ENCODE data around the gene KHDC1L.
"Not testable (repeated sequence)": the region's sequence is repeated elsewhere in the genome, so short reads cannot be mapped to it uniquely, and the experiment has no call there.

KHDC1L gene

DNA sequence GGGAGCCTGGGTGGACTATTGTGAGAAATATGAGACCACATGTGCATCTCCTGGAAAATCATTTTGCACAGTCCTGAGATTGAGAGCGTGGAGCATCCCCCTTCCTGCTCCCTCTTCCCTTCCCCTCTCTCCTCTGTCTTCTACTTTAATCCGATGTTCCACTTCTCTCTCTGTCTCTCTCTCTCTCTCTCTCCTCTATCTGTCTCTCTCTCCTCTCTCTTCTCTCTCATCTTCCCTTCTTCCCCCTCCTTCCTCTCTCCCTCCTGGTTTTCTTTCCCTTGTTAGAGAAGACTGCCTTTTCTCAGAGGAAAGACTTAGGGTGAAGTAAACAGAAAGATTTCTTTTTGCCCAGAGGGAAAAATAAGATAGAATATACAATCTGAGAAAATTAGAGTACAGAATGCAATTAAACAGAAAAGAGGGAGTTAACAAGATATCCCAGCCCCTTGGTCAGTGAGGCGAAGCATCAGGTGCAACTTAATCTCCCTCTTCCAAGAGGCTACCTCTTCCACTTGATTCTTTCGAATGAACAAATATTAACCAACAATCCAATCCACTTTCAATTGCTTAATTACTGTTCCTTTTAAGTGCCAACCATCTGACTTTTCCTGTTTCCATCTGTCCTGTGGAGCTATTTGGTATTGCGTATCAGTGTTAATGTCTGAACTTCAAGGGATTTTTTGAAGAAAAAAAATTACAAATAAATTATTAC is 23.1 kb upstream of the KHDC1L start:
- no peaks in the 10 kb centered on the region for H3K4me1 ChIP-seq (ENCODE audit: control insufficient read depth, insufficient read depth, low read length)
- no peaks in the 10 kb centered on the region for H3K9me3 ChIP-seq (ENCODE audit: control insufficient read depth, insufficient read depth, low read length)
- H3K36me3 ChIP-seq (ENCODE audit: control insufficient read depth, insufficient read depth, low read length), result no peaks in the 10 kb centered on the region
- no peak for DNase-seq (ENCODE audit: low read depth, low spot score)
- H3K4me3 ChIP-seq (ENCODE audit: low read length), result no peak overlapping the region
- no peaks in the 10 kb centered on the region for H3K27me3 ChIP-seq (ENCODE audit: control insufficient read depth, insufficient read depth, low read length)
- H3K27ac ChIP-seq (ENCODE audit: low read length), result no peak overlapping the region
- 100% methylated on average over 1 of the region's 5 CpGs for WGBS (ENCODE audit: insufficient coverage, insufficient read length)

DNA sequence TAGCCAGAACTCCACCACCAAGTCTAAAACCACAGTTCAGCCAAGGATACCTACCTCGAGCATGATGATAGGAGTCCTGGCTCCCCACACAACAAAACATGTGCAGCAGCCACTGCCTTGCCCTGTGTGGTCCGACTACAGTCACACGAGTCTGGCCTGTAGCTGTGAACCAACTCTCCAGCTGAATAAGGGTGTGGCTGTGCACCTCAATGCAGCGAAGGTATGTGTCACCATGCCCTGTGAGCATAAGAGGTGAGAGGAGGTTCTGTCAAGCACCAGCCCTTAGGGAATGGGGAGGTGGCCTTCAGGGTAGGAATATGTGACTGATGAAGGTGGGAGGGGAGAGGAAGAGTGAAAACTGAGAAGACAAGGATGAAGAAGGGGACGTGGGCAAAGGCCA is 16.7 kb upstream of the KHDC1L start:
- no peak overlapping the region for H3K4me3 ChIP-seq (ENCODE audit: low read length)
- H3K36me3 ChIP-seq (ENCODE audit: control insufficient read depth, insufficient read depth, low read length), result no peaks in the 10 kb centered on the region
- H3K27ac ChIP-seq (ENCODE audit: low read length), result no peak overlapping the region
- WGBS (ENCODE audit: insufficient coverage, insufficient read length), result no CpG with 5 or more reads among the region's 5 CpGs
- H3K9me3 ChIP-seq (ENCODE audit: control insufficient read depth, insufficient read depth, low read length), result no peaks in the 10 kb centered on the region
- no peak for DNase-seq (ENCODE audit: low read depth, low spot score)
- H3K27me3 ChIP-seq (ENCODE audit: control insufficient read depth, insufficient read depth, low read length), result no peaks in the 10 kb centered on the region
- H3K4me1 ChIP-seq (ENCODE audit: control insufficient read depth, insufficient read depth, low read length), result no peaks in the 10 kb centered on the region

DNA sequence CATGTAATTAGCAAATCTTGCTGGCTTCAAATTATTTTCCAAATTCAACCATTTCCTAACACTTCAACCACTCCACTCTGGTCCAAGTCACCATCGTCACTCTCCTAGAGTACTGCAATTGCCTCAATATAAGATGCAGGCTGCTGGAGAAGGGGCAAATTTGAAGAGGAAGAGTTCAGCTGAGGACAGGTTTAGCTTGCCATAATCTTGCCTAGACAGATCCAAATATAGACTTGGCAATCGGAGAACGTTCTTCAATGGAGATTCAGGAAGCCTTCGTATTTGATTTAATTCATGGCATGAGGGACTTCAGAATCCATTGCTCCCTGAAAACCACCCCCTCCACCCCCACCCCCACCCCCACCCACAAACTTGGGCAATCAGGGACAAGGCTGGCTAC is 15.4 kb upstream of the KHDC1L start:
- H3K27me3 ChIP-seq (ENCODE audit: control insufficient read depth, insufficient read depth, low read length), result no peaks in the 10 kb centered on the region
- H3K9me3 ChIP-seq (ENCODE audit: control insufficient read depth, insufficient read depth, low read length), result no peaks in the 10 kb centered on the region
- no peak for DNase-seq (ENCODE audit: low read depth, low spot score)
- H3K4me3 ChIP-seq (ENCODE audit: low read length), result no peak overlapping the region
- WGBS (ENCODE audit: insufficient coverage, insufficient read length), result 100% methylated on average over 1 of the region's 4 CpGs
- no peaks in the 10 kb centered on the region for H3K4me1 ChIP-seq (ENCODE audit: control insufficient read depth, insufficient read depth, low read length)
- no peak overlapping the region for H3K27ac ChIP-seq (ENCODE audit: low read length)
- no peaks in the 10 kb centered on the region for H3K36me3 ChIP-seq (ENCODE audit: control insufficient read depth, insufficient read depth, low read length)

DNA sequence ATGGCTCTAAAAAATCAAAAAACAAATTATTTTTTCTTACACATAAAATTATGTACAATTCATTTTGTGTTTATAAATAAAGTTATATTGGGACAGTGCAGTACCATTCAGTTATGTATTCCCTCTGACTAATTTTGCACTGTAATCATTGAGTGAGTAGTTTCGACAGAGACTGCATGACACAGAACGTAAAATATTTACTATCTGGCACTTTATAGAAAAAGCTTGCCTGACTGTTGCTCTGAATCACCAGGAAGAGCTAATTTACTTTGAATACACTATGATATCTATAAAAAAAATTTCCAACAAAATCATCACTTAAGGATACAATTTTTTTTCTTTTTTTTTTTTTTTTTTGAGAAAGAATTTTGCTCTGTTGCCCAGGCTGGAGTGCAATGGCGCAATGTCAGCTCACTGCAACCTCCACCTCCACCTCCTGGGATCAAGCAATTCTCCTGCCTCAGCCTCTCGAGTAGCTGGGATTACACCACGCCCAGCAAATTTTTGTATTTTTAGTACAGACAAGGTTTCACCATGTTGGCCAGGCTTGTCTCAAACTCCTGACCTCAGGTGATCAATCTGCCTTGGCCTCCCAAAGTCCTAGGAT is 11.0 kb upstream of the KHDC1L start:
- WGBS (ENCODE audit: insufficient coverage, insufficient read length), result no CpG with 5 or more reads among the region's 5 CpGs
- H3K9me3 ChIP-seq (ENCODE audit: control insufficient read depth, insufficient read depth, low read length), result no peaks in the 10 kb centered on the region
- H3K27ac ChIP-seq (ENCODE audit: low read length), result no peak overlapping the region
- no peak for DNase-seq (ENCODE audit: low read depth, low spot score)
- no peaks in the 10 kb centered on the region for H3K4me1 ChIP-seq (ENCODE audit: control insufficient read depth, insufficient read depth, low read length)
- H3K4me3 ChIP-seq (ENCODE audit: low read length), result no peak overlapping the region
- no peaks in the 10 kb centered on the region for H3K36me3 ChIP-seq (ENCODE audit: control insufficient read depth, insufficient read depth, low read length)
- H3K27me3 ChIP-seq (ENCODE audit: control insufficient read depth, insufficient read depth, low read length), result no peaks in the 10 kb centered on the region

DNA sequence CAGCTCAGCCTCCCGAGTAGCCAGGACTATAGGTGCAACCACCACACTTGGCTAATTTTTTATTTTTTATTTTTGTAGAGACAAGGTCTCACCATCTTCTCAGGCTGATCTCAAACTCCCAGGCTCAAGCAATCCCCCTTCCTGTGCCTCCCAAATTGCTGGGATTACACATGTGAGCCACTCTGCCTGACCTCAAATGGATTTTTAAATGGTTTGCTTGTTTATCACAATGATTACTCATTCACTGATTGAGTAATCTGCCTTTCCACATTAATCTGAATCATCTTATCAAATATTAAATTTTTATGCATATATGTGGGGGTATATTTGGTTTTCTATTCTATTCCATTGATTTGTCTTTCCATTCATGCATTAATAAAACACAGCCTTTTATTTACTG is 9.4 kb upstream of the KHDC1L start:
- H3K27ac ChIP-seq (ENCODE audit: low read length), result no peak overlapping the region
- H3K27me3 ChIP-seq (ENCODE audit: control insufficient read depth, insufficient read depth, low read length), result no peaks in the 10 kb centered on the region
- no peak overlapping the region for H3K4me3 ChIP-seq (ENCODE audit: low read length)
- DNase-seq (ENCODE audit: low read depth, low spot score), result no peak
- H3K36me3 ChIP-seq (ENCODE audit: control insufficient read depth, insufficient read depth, low read length), result no peaks in the 10 kb centered on the region
- WGBS (ENCODE audit: insufficient coverage, insufficient read length), result no CpG with 5 or more reads among the region's 1 CpG
- no peaks in the 10 kb centered on the region for H3K4me1 ChIP-seq (ENCODE audit: control insufficient read depth, insufficient read depth, low read length)
- no peaks in the 10 kb centered on the region for H3K9me3 ChIP-seq (ENCODE audit: control insufficient read depth, insufficient read depth, low read length)

DNA sequence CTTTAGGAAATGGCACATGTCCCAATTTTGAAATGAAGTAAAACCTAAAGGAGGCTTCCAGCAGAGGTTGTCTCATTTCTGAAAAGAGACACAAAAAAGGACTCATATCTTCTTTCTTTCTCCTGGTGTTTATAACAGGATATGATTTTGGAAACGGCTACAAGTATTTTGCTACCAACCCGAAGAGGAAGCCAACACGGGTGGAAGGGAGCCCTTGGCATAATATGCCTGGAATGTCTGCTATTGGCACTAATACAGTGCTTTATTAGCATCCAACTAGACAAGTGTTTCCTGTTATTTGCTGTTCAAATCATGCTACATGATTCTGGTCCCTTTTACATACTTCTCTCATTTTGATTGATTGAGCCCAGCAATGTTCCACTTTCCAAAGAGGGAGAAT is 8.7 kb upstream of the KHDC1L start:
- H3K4me3 ChIP-seq (ENCODE audit: low read length); H3K27me3 ChIP-seq (ENCODE audit: control insufficient read depth, insufficient read depth, low read length); H3K9me3 ChIP-seq (ENCODE audit: control insufficient read depth, insufficient read depth, low read length); H3K27ac ChIP-seq (ENCODE audit: low read length); DNase-seq (ENCODE audit: low read depth, low spot score); H3K36me3 ChIP-seq (ENCODE audit: control insufficient read depth, insufficient read depth, low read length); H3K4me1 ChIP-seq (ENCODE audit: control insufficient read depth, insufficient read depth, low read length): not testable (repeated sequence)
- WGBS (ENCODE audit: insufficient coverage, insufficient read length), result no CpG with 5 or more reads among the region's 3 CpGs

DNA sequence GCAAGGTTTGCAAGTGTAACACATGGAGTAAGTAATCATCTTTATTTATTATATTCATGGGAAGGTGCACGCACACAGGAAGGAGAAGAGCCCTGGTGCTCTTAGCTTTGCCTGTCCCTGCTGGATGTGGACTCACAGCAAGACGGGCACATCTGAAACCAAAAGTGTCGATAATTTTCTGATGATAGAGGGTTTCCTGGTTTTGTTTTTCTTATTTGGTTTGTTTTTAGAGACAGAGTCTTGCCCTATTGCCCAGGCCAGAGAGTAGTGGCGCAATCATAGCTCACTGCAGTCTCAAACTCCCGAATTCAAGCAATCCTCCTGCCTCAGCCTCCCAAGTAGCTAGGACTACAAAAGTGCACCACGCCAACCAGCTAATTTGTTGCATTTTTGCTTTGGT is 7.8 kb upstream of the KHDC1L start:
- no peak overlapping the region for H3K4me3 ChIP-seq (ENCODE audit: low read length)
- WGBS (ENCODE audit: insufficient coverage, insufficient read length), result no CpG with 5 or more reads among the region's 6 CpGs
- no peak overlapping the region for H3K27ac ChIP-seq (ENCODE audit: low read length)
- H3K4me1 ChIP-seq (ENCODE audit: control insufficient read depth, insufficient read depth, low read length), result no peaks in the 10 kb centered on the region
- H3K36me3 ChIP-seq (ENCODE audit: control insufficient read depth, insufficient read depth, low read length), result no peaks in the 10 kb centered on the region
- no peak for DNase-seq (ENCODE audit: low read depth, low spot score)
- no peaks in the 10 kb centered on the region for H3K27me3 ChIP-seq (ENCODE audit: control insufficient read depth, insufficient read depth, low read length)
- H3K9me3 ChIP-seq (ENCODE audit: control insufficient read depth, insufficient read depth, low read length), result no peaks in the 10 kb centered on the region

DNA sequence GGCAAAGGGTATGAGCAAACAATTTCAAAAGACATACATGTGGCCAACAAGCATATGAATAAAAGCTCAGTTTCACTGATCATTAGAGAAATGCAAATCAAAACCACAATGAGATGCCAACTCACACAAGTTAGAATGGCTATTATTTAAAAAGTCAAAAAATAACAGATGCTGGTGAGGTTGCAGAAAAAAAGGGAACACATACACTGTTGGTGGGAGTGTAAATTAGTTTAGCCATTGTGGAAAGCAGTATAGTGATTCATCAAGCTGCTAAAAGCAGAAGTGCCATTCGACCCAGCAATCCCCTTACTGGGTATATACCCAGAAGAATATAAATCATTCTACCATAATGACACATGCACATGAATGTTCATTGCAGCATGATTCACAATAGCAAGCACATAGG is 6.7 kb upstream of the KHDC1L start:
- Histone ChIP-seq H3K27ac (ENCODE audit: low read length) (no peak overlapping the region), H3K9me3 (ENCODE audit: control insufficient read depth, insufficient read depth, low read length) (no peaks in the 10 kb centered on the region), H3K4me3 (ENCODE audit: low read length) (no peak overlapping the region), H3K4me1 (ENCODE audit: control insufficient read depth, insufficient read depth, low read length) (no peaks in the 10 kb centered on the region), H3K36me3 (ENCODE audit: control insufficient read depth, insufficient read depth, low read length) (no peaks in the 10 kb centered on the region), H3K27me3 (ENCODE audit: control insufficient read depth, insufficient read depth, low read length) (no peaks in the 10 kb centered on the region)
- no CpG with 5 or more reads among the region's 1 CpG for WGBS (ENCODE audit: insufficient coverage, insufficient read length)
- DNase-seq (ENCODE audit: low read depth, low spot score), result no peak

DNA sequence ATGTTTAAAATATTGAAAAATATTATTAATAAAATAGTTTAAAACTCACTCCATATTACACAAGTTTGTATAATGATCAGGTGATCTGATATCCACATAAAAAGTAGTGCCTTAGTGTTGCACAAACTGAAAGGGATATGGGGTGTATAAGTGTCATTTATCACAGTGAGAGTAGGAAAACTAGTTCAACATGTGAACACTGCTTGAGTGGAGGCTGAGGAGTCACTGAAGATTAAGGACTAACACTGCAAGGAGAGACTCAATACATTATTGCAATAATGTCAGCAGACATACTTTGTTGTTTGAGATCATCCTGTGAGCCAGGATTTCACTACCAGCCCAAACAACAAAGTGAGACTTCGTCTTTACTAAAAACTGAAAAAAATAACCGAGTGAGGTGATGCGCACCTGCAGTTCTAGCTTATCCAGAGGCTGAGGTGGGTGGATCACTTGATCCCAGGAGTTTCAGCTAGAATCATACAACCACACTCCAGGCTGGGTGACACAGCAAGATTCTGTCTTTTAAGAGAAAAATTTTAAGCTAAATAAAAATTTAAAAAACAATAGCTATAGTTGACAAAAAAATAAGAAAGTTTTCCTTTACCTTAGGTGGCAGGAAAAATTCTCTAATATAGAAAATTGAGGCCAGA is 2.4 kb upstream of the KHDC1L start:
- no peak overlapping the region for H3K4me3 ChIP-seq (ENCODE audit: low read length)
- H3K9me3 ChIP-seq (ENCODE audit: control insufficient read depth, insufficient read depth, low read length), result no peaks in the 10 kb centered on the region
- no peak overlapping the region for H3K27ac ChIP-seq (ENCODE audit: low read length)
- no peaks in the 10 kb centered on the region for H3K4me1 ChIP-seq (ENCODE audit: control insufficient read depth, insufficient read depth, low read length)
- DNase-seq (ENCODE audit: low read depth, low spot score), result no peak
- H3K27me3 ChIP-seq (ENCODE audit: control insufficient read depth, insufficient read depth, low read length), result no peaks in the 10 kb centered on the region
- WGBS (ENCODE audit: insufficient coverage, insufficient read length), result no CpG with 5 or more reads among the region's 3 CpGs
- H3K36me3 ChIP-seq (ENCODE audit: control insufficient read depth, insufficient read depth, low read length), result no peaks in the 10 kb centered on the region

DNA sequence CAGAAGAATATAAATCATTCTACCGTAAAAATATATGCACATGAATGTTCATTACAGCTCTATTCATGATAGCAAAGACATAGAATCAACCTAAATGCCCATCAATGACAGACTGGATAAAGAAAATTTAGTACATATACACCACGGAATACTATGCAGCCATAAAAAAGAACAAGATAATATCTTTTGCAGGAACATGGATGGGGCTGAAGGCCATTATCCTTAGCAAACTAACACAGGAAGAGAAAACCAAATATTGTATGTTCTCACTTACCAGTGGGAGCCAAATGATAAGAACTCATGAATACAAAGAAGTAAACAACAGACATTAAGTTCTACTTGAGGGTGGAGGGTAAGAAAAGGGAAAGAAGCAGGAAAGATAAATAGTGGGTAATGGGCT is 8.4 kb downstream of the KHDC1L start:
- WGBS (ENCODE audit: insufficient coverage, insufficient read length), result no CpG with 5 or more reads among the region's 2 CpGs
- H3K4me3 ChIP-seq (ENCODE audit: low read length), result no peak overlapping the region
- no peaks in the 10 kb centered on the region for H3K27me3 ChIP-seq (ENCODE audit: control insufficient read depth, insufficient read depth, low read length)
- DNase-seq (ENCODE audit: low read depth, low spot score), result no peak
- no peak overlapping the region for H3K27ac ChIP-seq (ENCODE audit: low read length)
- H3K4me1 ChIP-seq (ENCODE audit: control insufficient read depth, insufficient read depth, low read length), result no peaks in the 10 kb centered on the region
- no peaks in the 10 kb centered on the region for H3K9me3 ChIP-seq (ENCODE audit: control insufficient read depth, insufficient read depth, low read length)
- H3K36me3 ChIP-seq (ENCODE audit: control insufficient read depth, insufficient read depth, low read length), result no peaks in the 10 kb centered on the region
